Fibroblast of lung (primary cell): ENCODE measurements around the gene TTF2.
"Not testable (repeated sequence)": the region's sequence is repeated elsewhere in the genome, so short reads cannot be mapped to it uniquely, and the experiment has no call there.

ENCODE experiments used
- CTCF ChIP-seq, 2 donors: IDR thresholded peaks in 1 of 2; conservative IDR thresholded peaks in 1 of 2; 1 replicate in 1 of 2; 2 replicates in 1 of 2; pipeline ENCODE4 v1.5.1; 2011 to 2012; ENCODE audit warnings: low read length in 2 of 2, control low read depth in 1 of 2, inconsistent platforms in 1 of 2, low read depth in 1 of 2, mild to moderate bottlenecking in 1 of 2
- EZH2 ChIP-seq: IDR thresholded peaks from 2 replicates; pipeline ENCODE4 v1.5.1; 2012; ENCODE audit warnings: low read length, control low read depth, mild to moderate bottlenecking; ENCODE audit errors: missing control alignments

- TF ChIP-seq CTCF (conservative IDR thresholded peaks at IDR 0.05 in 1 of 2, IDR thresholded peaks at IDR 0.05 in 1 of 2; ENCODE audit: low read depth in 1 of 2, low read length in 2 of 2); EZH2: not testable (repeated sequence)
These were observed 41.7 kb downstream of the TTF2 start for GRCh38 chr1:117101858-117102257.
